GM23338 (cell line): Measurements from ENCODE around the gene ZFP62. TPM values are rescaled to one million over a fixed set of nuclear protein-coding genes. Genes with fewer than 3 reads are reported as not detected.

ENCODE experiments used
- ATAC-seq: fragments of 200-7000 bp; cut with Tn5 transposase; 3 replicates; pipeline ENCODE4 v1.9.1; 2020
- DNase-seq: peaks from one replicate; pipeline ENCODE4 v3.0.0-alpha.2; 2015; ENCODE audit warnings: low spot score
- H2AFZ ChIP-seq: fragments of 200-600 bp; sonication (generic); 2 replicates; pipeline ENCODE4 v1.8.0; 2016; ENCODE audit warnings: antibody characterized with exemption, mild to moderate bottlenecking, moderate library complexity
- H3F3A ChIP-seq: fragments of 200-600 bp; sonication (generic); replicated peaks from 2 replicates; pipeline ENCODE4 v1.8.0; 2017; ENCODE audit warnings: antibody characterized with exemption, mixed run types, low read depth
- H3K27ac ChIP-seq: fragments of 200-600 bp; sonication (generic); 2 replicates; pipeline ENCODE4 v1.6.1; 2016; ENCODE audit warnings: low read depth
- H3K27me3 ChIP-seq: fragments of 200-600 bp; sonication (generic); 2 replicates; pipeline ENCODE4 v1.8.0; 2016; ENCODE audit warnings: mild to moderate bottlenecking, mixed run types, moderate library complexity; ENCODE audit not compliant: insufficient read depth
- H3K36me3 ChIP-seq: fragments of 200-600 bp; sonication (generic); 2 replicates; pipeline ENCODE4 v1.8.0; 2016; ENCODE audit warnings: mild to moderate bottlenecking; ENCODE audit not compliant: insufficient read depth
- H3K4me1 ChIP-seq: fragments of 200-600 bp; sonication (generic); 2 replicates; pipeline ENCODE4 v1.8.0; 2016; ENCODE audit warnings: mild to moderate bottlenecking, moderate library complexity; ENCODE audit not compliant: insufficient read depth
- H3K4me2 ChIP-seq: fragments of 200-600 bp; sonication (generic); 2 replicates; pipeline ENCODE4 v1.7.1; 2017; ENCODE audit warnings: mixed run types
- H3K4me3 ChIP-seq: fragments of 200-600 bp; sonication (generic); 2 replicates; pipeline ENCODE4 v1.6.1; 2016; ENCODE audit warnings: mixed run types
- H3K79me2 ChIP-seq: fragments of 200-600 bp; sonication (generic); replicated peaks from 2 replicates; pipeline ENCODE4 v1.8.0; 2017; ENCODE audit warnings: mild to moderate bottlenecking; ENCODE audit not compliant: insufficient read depth
- H3K9me2 ChIP-seq: fragments of 200-600 bp; sonication (generic); 2 replicates; pipeline ENCODE4 v1.8.0; 2017; ENCODE audit not compliant: insufficient read depth
- H4K20me1 ChIP-seq: fragments of 200-600 bp; sonication (generic); replicated peaks from 2 replicates; pipeline ENCODE4 v1.8.0; 2017; ENCODE audit warnings: mild to moderate bottlenecking; ENCODE audit not compliant: insufficient read depth
- H3K27ac Mint-ChIP-seq: 2 replicates; pipeline ENCODE4 v1.8.0; 2020; ENCODE audit warnings: inconsistent platforms, mild to moderate bottlenecking, moderate library complexity, mixed read lengths
- H3K27me3 Mint-ChIP-seq: 3 replicates; pipeline ENCODE4 v1.8.0; 2022; ENCODE audit warnings: low read depth, mild to moderate bottlenecking, moderate library complexity, mixed read lengths, inconsistent platforms; ENCODE audit not compliant: insufficient read depth, poor library complexity
- H3K36me3 Mint-ChIP-seq: 3 replicates; pipeline ENCODE4 v1.8.0; 2021; ENCODE audit warnings: low read depth, mild to moderate bottlenecking, inconsistent platforms, moderate library complexity, mixed read lengths
- H3K4me1 Mint-ChIP-seq: 3 replicates; pipeline ENCODE4 v1.8.0; 2020; ENCODE audit warnings: mild to moderate bottlenecking, inconsistent platforms, mixed read lengths
- H3K4me3 Mint-ChIP-seq: 3 replicates; pipeline ENCODE4 v1.8.0; 2021; ENCODE audit warnings: moderate library complexity, mild to moderate bottlenecking, inconsistent platforms, mixed read lengths
- H3K9me3 Mint-ChIP-seq: 3 replicates; pipeline ENCODE4 v1.8.0; 2020; ENCODE audit warnings: moderate library complexity, mild to moderate bottlenecking, inconsistent platforms, mixed read lengths
- CREB1 ChIP-seq: fragments of 250-450 bp; sonication (Bioruptor Pico); IDR thresholded peaks from 2 replicates; pipeline ENCODE4 v1.5.0; 2020; ENCODE audit warnings: low read depth, mild to moderate bottlenecking, moderate library complexity
- ETS1 ChIP-seq: IDR thresholded peaks from 2 replicates; pipeline ENCODE4 v1.6.1; 2016; ENCODE audit warnings: antibody characterized with exemption
- EZH2 ChIP-seq: fragments of 200-600 bp; sonication (generic); IDR thresholded peaks from one replicate; pipeline ENCODE4 v1.8.0; 2017; ENCODE audit warnings: antibody characterized with exemption, mild to moderate bottlenecking, low read depth; ENCODE audit not compliant: unreplicated experiment
- EZH2phosphoT487 ChIP-seq: fragments of 200-600 bp; sonication (generic); IDR thresholded peaks from one replicate; pipeline ENCODE4 v1.8.1; 2018; ENCODE audit warnings: antibody characterized with exemption; ENCODE audit not compliant: unreplicated experiment
- JUNB ChIP-seq: IDR thresholded peaks from one replicate; pipeline ENCODE4 v1.6.1; 2016; ENCODE audit warnings: antibody characterized with exemption; ENCODE audit not compliant: unreplicated experiment
- NANOG ChIP-seq: IDR thresholded peaks from 2 replicates; pipeline ENCODE4 v1.6.1; 2016; ENCODE audit warnings: antibody characterized with exemption, borderline replicate concordance
- POLR2AphosphoS5 ChIP-seq: IDR thresholded peaks from 2 replicates; pipeline ENCODE4 v1.6.1; 2016; ENCODE audit warnings: antibody characterized with exemption, low read depth
- STAT1 ChIP-seq: IDR thresholded peaks from one replicate; pipeline ENCODE4 v1.6.1; 2016; ENCODE audit warnings: antibody characterized with exemption; ENCODE audit not compliant: unreplicated experiment
- ZNF114 ChIP-seq: fragments of 250-450 bp; sonication (Bioruptor Pico); IDR thresholded peaks from 2 replicates; pipeline ENCODE4 v1.5.0; 2020; ENCODE audit warnings: mild to moderate bottlenecking, moderate library complexity
- ZNF331 ChIP-seq: fragments of 250-450 bp; sonication (Bioruptor Pico); IDR thresholded peaks from 2 replicates; pipeline ENCODE4 v1.5.0; 2020; ENCODE audit warnings: low read depth, mild to moderate bottlenecking, moderate library complexity
- ZNF462 ChIP-seq: fragments of 250-450 bp; sonication (Bioruptor Pico); IDR thresholded peaks from 2 replicates; pipeline ENCODE4 v1.5.0; 2020; ENCODE audit warnings: mild to moderate bottlenecking, moderate library complexity
- polyA plus RNA-seq: library from polyadenylated mRNA; unstranded; fragments of >200 nt; fragmentation: Nextera tagmentation; extraction: Ambion mirVana; gene quantifications from 2 replicates; pipeline ENCODE4 v1.2.1, GENCODE V29; 2016
- total RNA-seq: library from RNA; depleted of rRNA; stranded (reverse); fragments of >200 nt; shearing (Covaris generic); gene quantifications from 2 replicates; pipeline ENCODE4 v1.2.3, GENCODE V29; 2014

ZFP62 gene
- total and polyA plus RNA-seq, 2 experiments from 2014 or later, result 32.9 to 33.2 TPM

- TF ChIP-seq ETS1 (no peak), NANOG (no peak), JUNB (no peak), ZNF114 (no peak), STAT1 (no peak), CREB1 (CRISPR knock-in tag) (no peak), ZNF462 (CRISPR knock-in tag) (no peak), EZH2phosphoT487 (no peak), POLR2AphosphoS5 (no peak)
Observed at GRCh38 chr5:180821538-180821937, 39.5 kb downstream of the ZFP62 start (continued).

- no peaks in the 10 kb centered on the region for H3K36me3 ChIP-seq
- H2AFZ ChIP-seq, result no peak overlapping the region
- peaks cover 3% of the 10 kb centered on the region for H3K27me3 Mint-ChIP-seq
- no peak overlapping the region for H3K27ac Mint-ChIP-seq
- no peaks in the 10 kb centered on the region for H3K9me3 Mint-ChIP-seq
- peaks cover 7% of the 10 kb centered on the region; the same call in 1 of the 2 replicates for H3F3A ChIP-seq
- H3K79me2 ChIP-seq, result no peaks in the 10 kb centered on the region
- peaks cover 15% of the 10 kb centered on the region; the same call in 1 of the 2 replicates for H3K4me1 ChIP-seq
- no peak for TF ChIP-seq POLR2AphosphoS5
- no peak for TF ChIP-seq ZNF331 (CRISPR knock-in tag)
- no peak for TF ChIP-seq ETS1
- TF ChIP-seq ZNF114, result no peak
- no peak for TF ChIP-seq EZH2
- no peak for TF ChIP-seq JUNB
- no peaks in the 10 kb centered on the region for H4K20me1 ChIP-seq
- H3K27ac ChIP-seq, result no peak overlapping the region
- no peaks in the 10 kb centered on the region for H3K9me2 ChIP-seq
- ATAC-seq, result no peak
- no peak overlapping the region for H3K4me2 ChIP-seq
- H3K36me3 Mint-ChIP-seq, result no peaks in the 10 kb centered on the region
- no peak for DNase-seq
- H3K4me3 Mint-ChIP-seq, result no peak overlapping the region
- peaks cover 22% of the 10 kb centered on the region for H3K4me1 Mint-ChIP-seq
- no peaks in the 10 kb centered on the region for H3K27me3 ChIP-seq
- H3K4me3 ChIP-seq, result no peak overlapping the region
Observed at GRCh38 chr5:180820788-180821321, 40.2 kb downstream of the ZFP62 start.
